ENCODE data around the gene TSPAN4.

The TSPAN4 gene

DNA sequence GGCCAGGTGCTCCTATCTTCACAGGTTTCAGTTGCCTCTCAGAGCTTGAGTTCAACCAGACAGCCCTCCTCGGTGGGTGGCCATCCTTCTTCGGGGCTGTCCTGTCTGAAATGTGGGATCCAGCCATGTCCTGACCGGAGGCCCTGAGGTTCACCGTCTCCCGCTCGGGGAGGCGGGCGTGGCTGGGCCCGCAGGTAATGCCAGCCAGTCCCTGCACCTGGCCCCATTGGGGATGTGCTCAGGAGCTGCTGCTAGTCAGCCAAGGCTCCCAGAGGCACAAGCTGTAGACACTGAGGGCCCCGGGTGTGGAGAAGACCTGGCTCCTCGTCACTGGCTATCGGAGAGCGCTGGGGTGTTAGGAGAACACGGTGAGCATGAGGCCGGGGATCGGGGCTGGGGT, 32.6 kb downstream of the TSPAN4 start:
- Histone ChIP-seq H3K79me2 (ENCODE audit: insufficient read depth, low read depth) (no peaks in the 10 kb centered on the region), H3K9ac (no peak overlapping the region), H3K36me3 (ENCODE audit: insufficient read depth) (no peaks in the 10 kb centered on the region), H3K27ac (no peak overlapping the region), H3K4me1 (ENCODE audit: low read depth, poor library complexity, severe bottlenecking) (peaks cover 4% of the 10 kb centered on the region), H3K27me3 (ENCODE audit: insufficient read depth, low read depth) (no peaks in the 10 kb centered on the region), H3K4me3 (IDR thresholded peaks at IDR 0.05; ENCODE audit: insufficient read depth, low read depth, low read length) (no peak overlapping the region), H3K4me2 (no peak overlapping the region), H2AFZ (ENCODE audit: low read depth) (no peak overlapping the region), H4K20me1 (ENCODE audit: insufficient read depth) (no peaks in the 10 kb centered on the region)
- TF ChIP-seq, protein P1, sequence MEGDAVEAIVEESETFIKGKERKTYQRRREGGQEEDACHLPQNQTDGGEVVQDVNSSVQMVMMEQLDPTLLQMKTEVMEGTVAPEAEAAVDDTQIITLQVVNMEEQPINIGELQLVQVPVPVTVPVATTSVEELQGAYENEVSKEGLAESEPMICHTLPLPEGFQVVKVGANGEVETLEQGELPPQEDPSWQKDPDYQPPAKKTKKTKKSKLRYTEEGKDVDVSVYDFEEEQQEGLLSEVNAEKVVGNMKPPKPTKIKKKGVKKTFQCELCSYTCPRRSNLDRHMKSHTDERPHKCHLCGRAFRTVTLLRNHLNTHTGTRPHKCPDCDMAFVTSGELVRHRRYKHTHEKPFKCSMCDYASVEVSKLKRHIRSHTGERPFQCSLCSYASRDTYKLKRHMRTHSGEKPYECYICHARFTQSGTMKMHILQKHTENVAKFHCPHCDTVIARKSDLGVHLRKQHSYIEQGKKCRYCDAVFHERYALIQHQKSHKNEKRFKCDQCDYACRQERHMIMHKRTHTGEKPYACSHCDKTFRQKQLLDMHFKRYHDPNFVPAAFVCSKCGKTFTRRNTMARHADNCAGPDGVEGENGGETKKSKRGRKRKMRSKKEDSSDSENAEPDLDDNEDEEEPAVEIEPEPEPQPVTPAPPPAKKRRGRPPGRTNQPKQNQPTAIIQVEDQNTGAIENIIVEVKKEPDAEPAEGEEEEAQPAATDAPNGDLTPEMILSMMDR (conservative IDR thresholded peaks at IDR 0.05; ENCODE audit: low read depth, low read length) = no peak

DNA sequence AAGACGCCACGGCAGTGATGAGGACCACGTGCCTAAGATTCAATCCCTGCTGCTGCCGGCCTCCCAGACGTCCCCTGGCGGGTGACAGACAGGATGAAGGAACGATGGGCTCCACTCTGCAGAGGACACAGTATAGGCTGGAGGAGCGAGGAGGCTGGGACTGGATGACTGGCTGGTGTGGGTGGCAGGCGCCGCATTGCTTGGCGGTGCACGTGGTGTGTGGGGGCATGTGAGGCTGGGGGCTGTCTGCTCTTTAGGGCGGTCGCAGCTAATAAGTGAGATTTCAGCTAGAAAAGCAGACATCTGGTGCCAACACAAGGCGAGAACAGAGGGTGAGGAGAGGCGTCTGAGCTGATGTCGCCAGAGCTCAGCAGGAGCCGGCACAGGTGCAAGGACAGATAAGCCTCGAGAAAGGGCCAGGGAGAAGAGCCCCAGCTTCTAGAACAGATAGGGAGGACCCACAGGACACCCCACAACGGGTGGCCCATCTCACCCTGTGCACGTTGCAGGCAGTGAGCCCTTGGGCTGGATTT, 33.2 kb downstream of the TSPAN4 start:
- peaks cover 4% of the 10 kb centered on the region for H3K4me1 ChIP-seq (ENCODE audit: low read depth, poor library complexity, severe bottlenecking)
- no peaks in the 10 kb centered on the region for H4K20me1 ChIP-seq (ENCODE audit: insufficient read depth)
- H3K4me3 ChIP-seq (IDR thresholded peaks at IDR 0.05; ENCODE audit: insufficient read depth, low read depth, low read length) = no peak overlapping the region
- no peak overlapping the region for H3K27ac ChIP-seq
- no peak overlapping the region for H3K4me2 ChIP-seq
- TF ChIP-seq, protein P1 (conservative IDR thresholded peaks at IDR 0.05; ENCODE audit: low read depth, low read length) = no peak
- no peaks in the 10 kb centered on the region for H3K36me3 ChIP-seq (ENCODE audit: insufficient read depth)
- H3K9ac ChIP-seq = no peak overlapping the region
- no peaks in the 10 kb centered on the region for H3K79me2 ChIP-seq (ENCODE audit: insufficient read depth, low read depth)
- H2AFZ ChIP-seq (ENCODE audit: low read depth) = no peak overlapping the region
- no peaks in the 10 kb centered on the region for H3K27me3 ChIP-seq (ENCODE audit: insufficient read depth, low read depth)

DNA sequence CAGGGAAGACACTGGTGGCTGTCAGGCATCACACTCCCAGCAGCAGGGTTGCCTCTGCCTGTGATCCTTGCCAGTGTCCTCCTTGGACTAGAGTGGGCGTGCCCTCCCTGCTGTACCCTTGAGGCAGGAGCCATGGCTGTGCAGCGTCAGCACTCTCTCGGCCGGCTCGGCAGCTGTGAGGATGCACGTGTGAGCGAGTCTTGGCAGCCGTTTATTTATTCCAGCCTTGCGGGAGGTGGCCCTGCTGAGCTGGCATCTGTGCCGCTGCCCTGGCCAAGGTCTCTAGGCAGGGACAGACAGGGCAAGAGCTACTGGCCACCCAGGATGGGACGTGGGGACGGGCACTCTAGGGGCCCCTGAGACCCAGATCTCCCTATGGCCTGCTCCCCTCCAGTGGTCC, 33.9 kb downstream of the TSPAN4 start:
- no peaks in the 10 kb centered on the region for H3K36me3 ChIP-seq (ENCODE audit: insufficient read depth)

GRCh38 chr11:877565-877964, 34.9 kb downstream of the TSPAN4 start:
- TF ChIP-seq, protein P1 (conservative IDR thresholded peaks at IDR 0.05; ENCODE audit: low read depth, low read length) = no peak
- no peaks in the 10 kb centered on the region for H4K20me1 ChIP-seq (ENCODE audit: insufficient read depth)
- no peaks in the 10 kb centered on the region for H3K27me3 ChIP-seq (ENCODE audit: insufficient read depth, low read depth)
- no peaks in the 10 kb centered on the region for H3K36me3 ChIP-seq (ENCODE audit: insufficient read depth)
- no peak overlapping the region for H3K4me3 ChIP-seq (IDR thresholded peaks at IDR 0.05; ENCODE audit: insufficient read depth, low read depth, low read length)
- H2AFZ ChIP-seq (ENCODE audit: low read depth) = no peak overlapping the region
- H3K4me1 ChIP-seq (ENCODE audit: low read depth, poor library complexity, severe bottlenecking) = peaks cover 4% of the 10 kb centered on the region
- no peaks in the 10 kb centered on the region for H3K79me2 ChIP-seq (ENCODE audit: insufficient read depth, low read depth)
- H3K9ac ChIP-seq = no peak overlapping the region
- no peak overlapping the region for H3K27ac ChIP-seq
- H3K4me2 ChIP-seq = no peak overlapping the region

More for the DNA sequence above, 33.9 kb downstream of the TSPAN4 start:
- no peaks in the 10 kb centered on the region for H3K27me3 ChIP-seq (ENCODE audit: insufficient read depth, low read depth)
- TF ChIP-seq, protein P1 (conservative IDR thresholded peaks at IDR 0.05; ENCODE audit: low read depth, low read length) = no peak
- no peak overlapping the region for H2AFZ ChIP-seq (ENCODE audit: low read depth)
- no peak overlapping the region for H3K27ac ChIP-seq
- peaks cover 4% of the 10 kb centered on the region for H3K4me1 ChIP-seq (ENCODE audit: low read depth, poor library complexity, severe bottlenecking)
- H3K9ac ChIP-seq = no peak overlapping the region
- H4K20me1 ChIP-seq (ENCODE audit: insufficient read depth) = no peaks in the 10 kb centered on the region
- H3K79me2 ChIP-seq (ENCODE audit: insufficient read depth, low read depth) = no peaks in the 10 kb centered on the region
- no peak overlapping the region for H3K4me3 ChIP-seq (IDR thresholded peaks at IDR 0.05; ENCODE audit: insufficient read depth, low read depth, low read length)
- H3K4me2 ChIP-seq = no peak overlapping the region
